Upper lobe of left lung (tissue), 6 donors: ENCODE measurements around the gene ANO4. TPM values are rescaled to one million over a fixed set of nuclear protein-coding genes. Genes with fewer than 3 reads are reported as not detected.

Experiments used
- ATAC-seq, 2 donors: fragments of 200-7000 bp; cut with Tn5 transposase; one replicate each; pipeline ENCODE4 v1.9.1; 2022; ENCODE audit warnings: mild to moderate bottlenecking in 2 of 2, moderate library complexity in 2 of 2; ENCODE audit not compliant: low FRiP score in 2 of 2
- DNase-seq, 2 donors: peaks; one replicate each; pipeline ENCODE4 v3.0.0-alpha.2; 2019 to 2020
- H3K27ac ChIP-seq, 4 donors: fragments of 200-600 bp; sonication (generic); one replicate each; pipeline ENCODE4 v1.5.1; 2016 to 2019
- H3K27me3 ChIP-seq, 4 donors: fragments of 200-600 bp; sonication (generic); one replicate each; pipeline ENCODE4 v1.5.1; 2017 to 2019
- H3K36me3 ChIP-seq, 4 donors: fragments of 200-600 bp; sonication (generic); one replicate each; pipeline ENCODE4 v1.5.1; 2016 to 2019
- H3K4me1 ChIP-seq, 4 donors: fragments of 200-600 bp; sonication (generic); one replicate each; pipeline ENCODE4 v1.5.1; 2018 to 2019
- H3K4me3 ChIP-seq, 4 donors: fragments of 200-600 bp; sonication (generic); one replicate each; pipeline ENCODE4 v1.5.1; 2017 to 2019; ENCODE audit warnings: mild to moderate bottlenecking in 2 of 4, moderate library complexity in 1 of 4
- H3K9me3 ChIP-seq, 4 donors: fragments of 200-600 bp; sonication (generic); one replicate each; pipeline ENCODE4 v1.5.1; 2018 to 2019
- CTCF ChIP-seq, 6 experiments: fragments of 450-650 bp in 4 of 6; fragments of 200-600 bp in 2 of 6; sonication (generic) in 2 of 6; IDR thresholded peaks; one replicate each; pipeline ENCODE4 v1.5.1; 2016 to 2019; ENCODE audit warnings: antibody characterized with exemption in 6 of 6
- EP300 ChIP-seq, 4 donors: sonication (generic); formaldehyde crosslinking; IDR thresholded peaks; one replicate each; pipeline ENCODE4 v1.5.1; 2017; ENCODE audit warnings: antibody characterized with exemption in 4 of 4, control low read depth in 2 of 4
- POLR2A ChIP-seq, 4 donors: fragments of 450-650 bp; IDR thresholded peaks; one replicate each; pipeline ENCODE4 v1.5.1; 2016 to 2017; ENCODE audit warnings: antibody characterized with exemption in 4 of 4, mild to moderate bottlenecking in 2 of 4
- POLR2AphosphoS5 ChIP-seq, 2 donors: sonication (generic); formaldehyde crosslinking; IDR thresholded peaks; one replicate each; pipeline ENCODE4 v1.5.1; 2017; ENCODE audit warnings: antibody characterized with exemption in 2 of 2
- WGBS, 2 donors: methylation state at CpG; one replicate each; pipeline ENCODE4 v1.1.5; 2017 to 2018; 5-methylcytosine and 5-hydroxymethylcytosine counted together
- total RNA-seq, 6 donors: library from RNA; depleted of rRNA in 4 of 6; stranded (reverse); fragments of >200 nt in 4 of 6; gene quantifications; one replicate each; pipeline versions ENCODE4 v1.1.0 to v1.2.1, GENCODE V29; 2016 to 2021
- donor health status: DM: no; HTN: no; CAD: no; lungs with moderate emphysema.
- donor health status: DM: no; HTN: yes; CAD: no; lungs with severe emphysema.

The ANO4 gene
- total RNA-seq, 6 donors from 2014 or later = 0.17 to 1.2 (median 0.30) TPM; not detected in 3

- no peak for DNase-seq
- Histone ChIP-seq H3K27ac (no peak overlapping the region), H3K27me3 (no peaks in the 10 kb centered on the region), H3K4me3 (no peak overlapping the region), H3K36me3 (no peaks in the 10 kb centered on the region), H3K9me3 (no peaks in the 10 kb centered on the region), H3K4me1 (no peaks in the 10 kb centered on the region)
- no peak for ATAC-seq
- 65 to 86% methylated on average over 1 of the region's 1 CpG for WGBS, 2 donors
- TF ChIP-seq POLR2A (IDR thresholded peaks at IDR 0.05) (no peak), CTCF (IDR thresholded peaks at IDR 0.05) (no peak), POLR2AphosphoS5 (IDR thresholded peaks at IDR 0.05) (no peak), EP300 (IDR thresholded peaks at IDR 0.05) (no peak)
Observed at GRCh38 chr12:100840748-100841147, 46.2 kb downstream of the ANO4 start.

- DNase-seq (no peak), ATAC-seq (no peak)
- H3K27ac ChIP-seq = no peak overlapping the region
- no peak overlapping the region for H3K4me3 ChIP-seq
- no peaks in the 10 kb centered on the region for H3K27me3 ChIP-seq
- no peaks in the 10 kb centered on the region for H3K9me3 ChIP-seq
- H3K4me1 ChIP-seq = no peaks in the 10 kb centered on the region
- 69 to 71% methylated on average over 1 of the region's 1 CpG for WGBS, 2 donors
- H3K36me3 ChIP-seq = no peaks in the 10 kb centered on the region
- TF ChIP-seq EP300 (IDR thresholded peaks at IDR 0.05) = no peak
- TF ChIP-seq CTCF (IDR thresholded peaks at IDR 0.05) = no peak
- TF ChIP-seq POLR2A (IDR thresholded peaks at IDR 0.05) = no peak
Observed at GRCh38 chr12:100842156-100842555, 47.6 kb downstream of the ANO4 start.

- WGBS, 2 donors = 58 to 94% methylated on average over 2 of the region's 2 CpGs
- H3K36me3 ChIP-seq = no peaks in the 10 kb centered on the region
- H3K9me3 ChIP-seq = no peaks in the 10 kb centered on the region
- no peak overlapping the region for H3K4me3 ChIP-seq
- H3K27me3 ChIP-seq = no peaks in the 10 kb centered on the region
- no peak overlapping the region for H3K27ac ChIP-seq
- TF ChIP-seq CTCF (IDR thresholded peaks at IDR 0.05) (no peak), POLR2A (IDR thresholded peaks at IDR 0.05) (no peak), POLR2AphosphoS5 (IDR thresholded peaks at IDR 0.05) (no peak)
- DNase-seq = no peak
- no peaks in the 10 kb centered on the region for H3K4me1 ChIP-seq
- ATAC-seq = no peak
Observed at GRCh38 chr12:100843061-100843460, 48.5 kb downstream of the ANO4 start.

- H3K9me3 ChIP-seq = no peaks in the 10 kb centered on the region
- H3K4me3 ChIP-seq = no peak overlapping the region
- H3K27me3 ChIP-seq = no peaks in the 10 kb centered on the region
- no peak overlapping the region for H3K27ac ChIP-seq
- TF ChIP-seq POLR2A (IDR thresholded peaks at IDR 0.05) (no peak), EP300 (IDR thresholded peaks at IDR 0.05) (no peak), POLR2AphosphoS5 (IDR thresholded peaks at IDR 0.05) (no peak), CTCF (IDR thresholded peaks at IDR 0.05) (no peak)
- WGBS, 2 donors = 58 to 65% methylated on average over 3 of the region's 3 CpGs
- no peak for DNase-seq
- H3K4me1 ChIP-seq = no peaks in the 10 kb centered on the region
- no peak for ATAC-seq
- H3K36me3 ChIP-seq = no peaks in the 10 kb centered on the region
Observed at GRCh38 chr12:100845095-100845494, 50.5 kb downstream of the ANO4 start.

DNA sequence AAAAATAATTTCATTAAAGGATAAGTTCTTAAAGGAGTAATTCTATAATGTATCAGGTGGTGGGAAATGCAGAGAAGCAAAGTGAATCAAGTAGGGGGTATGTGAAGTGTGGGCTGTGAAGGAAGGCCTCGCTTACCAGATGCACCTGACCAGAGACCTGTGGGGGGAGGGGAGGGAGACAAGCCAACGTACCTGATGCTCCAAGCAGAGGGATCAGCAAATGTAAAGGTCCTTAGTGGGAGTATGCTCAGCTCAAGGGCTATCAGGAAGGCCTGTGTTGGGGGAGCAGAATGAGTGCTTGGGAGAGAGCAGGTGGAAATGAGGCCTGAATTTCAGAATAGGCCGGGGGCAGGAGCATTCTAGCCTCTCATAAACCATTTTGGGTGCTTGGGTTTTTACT, 57.1 kb downstream of the ANO4 start:
- H3K4me3 ChIP-seq = no peak overlapping the region
- TF ChIP-seq POLR2A (IDR thresholded peaks at IDR 0.05) = no peak
- TF ChIP-seq POLR2AphosphoS5 (IDR thresholded peaks at IDR 0.05) = no peak
- TF ChIP-seq EP300 (IDR thresholded peaks at IDR 0.05) = no peak
- no peak for TF ChIP-seq CTCF (IDR thresholded peaks at IDR 0.05)
- ATAC-seq = no peak
- no peak for DNase-seq
- no peaks in the 10 kb centered on the region for H3K36me3 ChIP-seq
- H3K27me3 ChIP-seq = no peaks in the 10 kb centered on the region
- no peaks in the 10 kb centered on the region for H3K9me3 ChIP-seq
- WGBS, 2 donors = 31 to 53% methylated on average over 3 of the region's 3 CpGs
- no peaks in the 10 kb centered on the region for H3K4me1 ChIP-seq
- no peak overlapping the region for H3K27ac ChIP-seq
